ENCODE results near the gene EXO5.
"Not testable (repeated sequence)": the region's sequence is repeated elsewhere in the genome, so short reads cannot be mapped to it uniquely, and the experiment has no call there.

The EXO5 gene

GRCh38 chr1:40478276-40478675, 30.3 kb upstream of the EXO5 start:
- TF ChIP-seq CTCF (conservative IDR thresholded peaks at IDR 0.05; ENCODE audit: low read depth, low read length): no peak
- H3K4me3 ChIP-seq (ENCODE audit: low read depth, low read length): no peak overlapping the region
- no peak for DNase-seq (ENCODE audit: low read depth)

GRCh38 chr1:40479156-40479555, 29.4 kb upstream of the EXO5 start:
- H3K4me3 ChIP-seq (ENCODE audit: low read depth, low read length): no peak overlapping the region
- no peak for TF ChIP-seq CTCF (conservative IDR thresholded peaks at IDR 0.05; ENCODE audit: low read depth, low read length)
- no peak for DNase-seq (ENCODE audit: low read depth)

- DNase-seq (ENCODE audit: low read depth): no peak
- TF ChIP-seq CTCF (conservative IDR thresholded peaks at IDR 0.05; ENCODE audit: low read depth, low read length): no peak
- H3K4me3 ChIP-seq (ENCODE audit: low read depth, low read length): no peak overlapping the region
These were observed 13.2 kb upstream of the EXO5 start for GRCh38 chr1:40495315-40495903.

- not testable (repeated sequence) for H3K4me3 ChIP-seq (ENCODE audit: low read depth, low read length); DNase-seq (ENCODE audit: low read depth)
These were observed 5.9 kb upstream of the EXO5 start for GRCh38 chr1:40502651-40503050.

- peak overlapping the region; percentile 82 for H3K4me3 ChIP-seq (ENCODE audit: low read depth, low read length)
- no peak for DNase-seq (ENCODE audit: low read depth)
- no peak for TF ChIP-seq CTCF (conservative IDR thresholded peaks at IDR 0.05; ENCODE audit: low read depth, low read length)
These were observed 594 bp upstream of the EXO5 start for GRCh38 chr1:40507973-40508372.

GRCh38 chr1:40519517-40519916, 10.9 kb downstream of the EXO5 start:
- no peak overlapping the region for H3K4me3 ChIP-seq (ENCODE audit: low read depth, low read length)
- TF ChIP-seq CTCF (conservative IDR thresholded peaks at IDR 0.05; ENCODE audit: low read depth, low read length): no peak
- no peak for DNase-seq (ENCODE audit: low read depth)

GRCh38 chr1:40530735-40531380, 22.3 kb downstream of the EXO5 start:
- peak; percentile 23 for DNase-seq (ENCODE audit: low read depth)
- TF ChIP-seq CTCF (conservative IDR thresholded peaks at IDR 0.05; ENCODE audit: low read depth, low read length): no peak
- peak overlapping the region; percentile 90 for H3K4me3 ChIP-seq (ENCODE audit: low read depth, low read length)
